Measurements from ENCODE around the gene USP25. TPM values are rescaled to one million over a fixed set of nuclear protein-coding genes. Genes with fewer than 3 reads are reported as not detected.

USP25 gene
- total RNA-seq, 1 donor from 2014 or later: 62.1 TPM

- no peaks in the 10 kb centered on the region for H3K4me1 ChIP-seq (ENCODE audit: control insufficient read depth in 3 of 3, insufficient read depth in 3 of 3, low read length in 3 of 3)
- no peak overlapping the region for H3K9ac ChIP-seq (ENCODE audit: low read depth in 1 of 3, low read length in 3 of 3)
- no peaks in the 10 kb centered on the region for H3K36me3 ChIP-seq (ENCODE audit: control insufficient read depth in 3 of 3, insufficient read depth in 3 of 3, low read length in 3 of 3)
- H3K27me3 ChIP-seq (ENCODE audit: control insufficient read depth in 3 of 3, insufficient read depth in 3 of 3, low read length in 3 of 3): no peaks in the 10 kb centered on the region
- H3K4me3 ChIP-seq (ENCODE audit: low read length in 3 of 3): no peak overlapping the region
- H3K27ac ChIP-seq (ENCODE audit: low read depth, low read length): no peak overlapping the region
- H3K9me3 ChIP-seq (ENCODE audit: control insufficient read depth in 3 of 3, low read length in 3 of 3): no peaks in the 10 kb centered on the region
Measured at GRCh38 chr21:15908187-15908586, 178.4 kb downstream of the USP25 start.

DNA sequence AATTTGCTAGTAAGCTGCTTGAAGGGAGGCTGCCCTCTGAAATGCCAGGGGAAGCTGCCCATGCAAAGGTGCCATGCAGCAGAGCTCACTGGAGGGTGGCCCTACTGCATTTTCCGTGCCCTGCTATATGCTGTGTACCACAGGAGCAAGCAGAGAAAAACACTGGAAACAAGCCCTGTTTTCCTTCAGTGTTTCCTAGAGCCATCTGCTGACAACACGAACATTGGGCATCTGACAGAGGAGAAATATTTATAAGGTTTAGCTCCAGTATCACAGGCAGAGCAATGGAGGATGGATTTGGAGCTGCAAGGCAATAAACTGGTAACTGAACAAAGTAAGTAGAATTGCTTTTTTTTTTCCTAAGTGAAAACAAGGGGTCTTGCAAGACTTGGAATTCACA is 198.4 kb downstream of the USP25 start:
- Histone ChIP-seq H3K9ac (ENCODE audit: low read depth in 1 of 3, low read length in 3 of 3) (no peak overlapping the region), H3K4me1 (ENCODE audit: control insufficient read depth in 3 of 3, insufficient read depth in 3 of 3, low read length in 3 of 3) (peaks cover 0 to 4% (median 2%) of the 10 kb centered on the region in 3 donors), H3K36me3 (ENCODE audit: control insufficient read depth in 3 of 3, insufficient read depth in 3 of 3, low read length in 3 of 3) (no peaks in the 10 kb centered on the region), H3K4me3 (ENCODE audit: low read length in 3 of 3) (no peak overlapping the region), H3K9me3 (ENCODE audit: control insufficient read depth in 3 of 3, low read length in 3 of 3) (no peaks in the 10 kb centered on the region), H3K27ac (ENCODE audit: low read depth, low read length) (no peak overlapping the region), H3K27me3 (ENCODE audit: control insufficient read depth in 3 of 3, insufficient read depth in 3 of 3, low read length in 3 of 3) (no peaks in the 10 kb centered on the region)

- no peaks in the 10 kb centered on the region for H3K36me3 ChIP-seq (ENCODE audit: control insufficient read depth in 3 of 3, insufficient read depth in 3 of 3, low read length in 3 of 3)
- H3K9ac ChIP-seq (ENCODE audit: low read depth in 1 of 3, low read length in 3 of 3): no peak overlapping the region
- no peaks in the 10 kb centered on the region for H3K9me3 ChIP-seq (ENCODE audit: control insufficient read depth in 3 of 3, low read length in 3 of 3)
- H3K4me1 ChIP-seq (ENCODE audit: control insufficient read depth in 3 of 3, insufficient read depth in 3 of 3, low read length in 3 of 3): peaks cover 0 to 4% (median 2%) of the 10 kb centered on the region in 3 donors
- H3K4me3 ChIP-seq (ENCODE audit: low read length in 3 of 3): no peak overlapping the region
- no peak overlapping the region for H3K27ac ChIP-seq (ENCODE audit: low read depth, low read length)
- H3K27me3 ChIP-seq (ENCODE audit: control insufficient read depth in 3 of 3, insufficient read depth in 3 of 3, low read length in 3 of 3): no peaks in the 10 kb centered on the region
Measured at GRCh38 chr21:15928686-15929425, 199.1 kb downstream of the USP25 start.

DNA sequence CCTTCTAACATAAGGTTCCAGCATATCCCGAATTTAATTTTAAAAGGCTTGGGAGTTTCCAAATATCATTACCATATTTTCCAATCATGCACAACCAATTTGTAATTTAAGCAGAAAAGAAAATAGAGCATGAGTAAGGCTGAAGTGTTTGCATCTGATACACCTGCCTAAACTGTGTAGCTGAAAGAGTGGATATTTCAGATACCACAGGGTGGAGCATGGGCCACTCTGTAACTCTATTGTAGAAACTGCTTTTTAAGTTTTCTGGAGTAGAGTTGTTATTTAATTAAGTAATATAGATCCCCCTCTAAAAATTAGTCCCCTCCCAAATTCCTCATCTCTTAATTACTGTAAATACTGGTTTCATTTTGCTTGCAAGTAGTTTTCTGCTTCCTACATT is 199.8 kb downstream of the USP25 start:
- Histone ChIP-seq H3K4me1 (ENCODE audit: control insufficient read depth in 3 of 3, insufficient read depth in 3 of 3, low read length in 3 of 3) (peaks cover 0 to 4% (median 2%) of the 10 kb centered on the region in 3 donors), H3K27me3 (ENCODE audit: control insufficient read depth in 3 of 3, insufficient read depth in 3 of 3, low read length in 3 of 3) (no peaks in the 10 kb centered on the region), H3K9me3 (ENCODE audit: control insufficient read depth in 3 of 3, low read length in 3 of 3) (no peaks in the 10 kb centered on the region), H3K36me3 (ENCODE audit: control insufficient read depth in 3 of 3, insufficient read depth in 3 of 3, low read length in 3 of 3) (no peaks in the 10 kb centered on the region), H3K9ac (ENCODE audit: low read depth in 1 of 3, low read length in 3 of 3) (no peak overlapping the region), H3K27ac (ENCODE audit: low read depth, low read length) (no peak overlapping the region), H3K4me3 (ENCODE audit: low read length in 3 of 3) (no peak overlapping the region)

Data from skeletal muscle tissue (tissue), 4 donors.